Astrocyte (in vitro differentiated cells and primary cell): ENCODE results near the gene KSR2.

Experiments
- EZH2 ChIP-seq: IDR thresholded peaks from 2 replicates; pipeline ENCODE4 v1.6.1; 2012; ENCODE audit warnings: mild to moderate bottlenecking, low read length, inconsistent platforms; ENCODE audit not compliant: insufficient read depth
- TF ChIP-seq, protein P1 (sequence below): IDR thresholded peaks from 2 replicates; pipeline ENCODE4 v1.5.1; 2011; ENCODE audit warnings: low read depth, mild to moderate bottlenecking, inconsistent platforms, low read length, moderate library complexity; ENCODE audit not compliant: insufficient read depth

DNA sequence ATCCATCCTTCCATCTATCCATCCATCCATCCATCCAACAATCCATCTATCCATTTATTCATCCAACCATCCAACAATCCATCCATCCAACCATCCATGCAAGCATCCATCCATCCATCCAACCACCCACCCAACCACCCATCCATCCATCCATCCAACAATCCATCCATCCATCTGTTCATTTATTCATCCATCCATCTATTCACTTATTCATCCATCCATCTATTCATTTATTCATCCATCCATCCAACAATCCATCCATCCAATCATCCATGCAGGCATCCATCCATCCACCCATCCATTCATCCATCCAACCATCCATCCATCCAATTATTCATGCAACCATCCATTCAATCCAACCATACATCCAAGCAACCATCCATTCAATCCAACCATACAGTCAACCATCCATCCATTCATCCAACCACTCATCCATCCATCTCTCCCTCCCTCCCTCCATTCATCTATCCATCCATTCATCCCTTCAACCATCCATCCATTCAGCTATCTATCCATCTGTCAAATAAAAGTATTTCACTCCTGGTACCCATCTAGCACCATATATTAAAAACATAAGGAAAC lies 86.1 kb downstream of the KSR2 start:
- TF ChIP-seq, protein P1, sequence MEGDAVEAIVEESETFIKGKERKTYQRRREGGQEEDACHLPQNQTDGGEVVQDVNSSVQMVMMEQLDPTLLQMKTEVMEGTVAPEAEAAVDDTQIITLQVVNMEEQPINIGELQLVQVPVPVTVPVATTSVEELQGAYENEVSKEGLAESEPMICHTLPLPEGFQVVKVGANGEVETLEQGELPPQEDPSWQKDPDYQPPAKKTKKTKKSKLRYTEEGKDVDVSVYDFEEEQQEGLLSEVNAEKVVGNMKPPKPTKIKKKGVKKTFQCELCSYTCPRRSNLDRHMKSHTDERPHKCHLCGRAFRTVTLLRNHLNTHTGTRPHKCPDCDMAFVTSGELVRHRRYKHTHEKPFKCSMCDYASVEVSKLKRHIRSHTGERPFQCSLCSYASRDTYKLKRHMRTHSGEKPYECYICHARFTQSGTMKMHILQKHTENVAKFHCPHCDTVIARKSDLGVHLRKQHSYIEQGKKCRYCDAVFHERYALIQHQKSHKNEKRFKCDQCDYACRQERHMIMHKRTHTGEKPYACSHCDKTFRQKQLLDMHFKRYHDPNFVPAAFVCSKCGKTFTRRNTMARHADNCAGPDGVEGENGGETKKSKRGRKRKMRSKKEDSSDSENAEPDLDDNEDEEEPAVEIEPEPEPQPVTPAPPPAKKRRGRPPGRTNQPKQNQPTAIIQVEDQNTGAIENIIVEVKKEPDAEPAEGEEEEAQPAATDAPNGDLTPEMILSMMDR = no peak
- TF ChIP-seq EZH2 = no peak
